HEK293T (cell line): ENCODE measurements around the gene JAML.

Experiments
- ARNT ChIP-seq: fragments of 450-650 bp; IDR thresholded peaks from 2 replicates; pipeline ENCODE4 v1.6.1; 2017; ENCODE audit warnings: mild to moderate bottlenecking
- BHLHE40 ChIP-seq: fragments of 450-650 bp; IDR thresholded peaks from 2 replicates; pipeline ENCODE4 v1.6.1; 2016; ENCODE audit warnings: mild to moderate bottlenecking, moderate library complexity, borderline replicate concordance
- ELF4 ChIP-seq: fragments of 450-650 bp; IDR thresholded peaks from 2 replicates; pipeline ENCODE4 v1.6.1; 2017; ENCODE audit warnings: antibody characterized with exemption
- FOXK2 ChIP-seq: fragments of 450-650 bp; IDR thresholded peaks from 2 replicates; pipeline ENCODE4 v1.6.1; 2016; ENCODE audit warnings: mild to moderate bottlenecking
- FOXM1 ChIP-seq: fragments of 450-650 bp; IDR thresholded peaks from 2 replicates; pipeline ENCODE4 v1.6.1; 2017; ENCODE audit warnings: mild to moderate bottlenecking, borderline replicate concordance
- LEF1 ChIP-seq: fragments of 450-650 bp; IDR thresholded peaks from 2 replicates; pipeline ENCODE4 v1.6.1; 2017; ENCODE audit warnings: mild to moderate bottlenecking, borderline replicate concordance
- SUZ12 ChIP-seq: fragments of 450-650 bp; IDR thresholded peaks from 2 replicates; pipeline ENCODE4 v1.6.1; 2016; ENCODE audit warnings: mild to moderate bottlenecking
- TARDBP ChIP-seq: fragments of 450-650 bp; IDR thresholded peaks from 2 replicates; pipeline ENCODE4 v1.6.1; 2016
- ZNF384 ChIP-seq: fragments of 450-650 bp; IDR thresholded peaks from 2 replicates; pipeline ENCODE4 v1.6.1; 2016
- TF ChIP-seq, protein P1 (sequence below): fragments of 450-650 bp; IDR thresholded peaks from 2 replicates; pipeline ENCODE4 v1.6.1; 2016

DNA sequence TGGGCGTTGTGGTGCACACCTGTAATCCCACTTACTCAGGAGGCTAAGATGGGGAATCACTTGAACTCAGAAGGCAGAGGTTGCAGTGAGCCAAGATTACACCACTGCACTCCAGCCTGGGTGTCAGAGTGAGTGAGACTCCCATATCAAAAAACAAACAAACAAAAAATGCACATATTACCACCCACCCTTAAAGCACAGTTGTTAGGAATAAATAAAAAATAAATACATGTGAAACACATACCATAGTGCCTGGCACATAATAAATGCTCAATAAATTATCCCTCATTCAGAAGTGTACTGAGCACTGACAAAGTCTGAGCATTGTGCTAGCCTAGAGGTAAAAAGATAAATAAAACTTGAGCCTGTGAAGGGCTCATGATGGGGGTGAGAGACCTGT, 9.0 kb upstream of the JAML start:
- TF ChIP-seq ELF4 (no peak), SUZ12 (no peak), FOXK2 (no peak), TARDBP (no peak), LEF1 (no peak), ZNF384 (no peak), FOXM1 (no peak), ARNT (no peak), BHLHE40 (no peak)
- TF ChIP-seq, protein P1, sequence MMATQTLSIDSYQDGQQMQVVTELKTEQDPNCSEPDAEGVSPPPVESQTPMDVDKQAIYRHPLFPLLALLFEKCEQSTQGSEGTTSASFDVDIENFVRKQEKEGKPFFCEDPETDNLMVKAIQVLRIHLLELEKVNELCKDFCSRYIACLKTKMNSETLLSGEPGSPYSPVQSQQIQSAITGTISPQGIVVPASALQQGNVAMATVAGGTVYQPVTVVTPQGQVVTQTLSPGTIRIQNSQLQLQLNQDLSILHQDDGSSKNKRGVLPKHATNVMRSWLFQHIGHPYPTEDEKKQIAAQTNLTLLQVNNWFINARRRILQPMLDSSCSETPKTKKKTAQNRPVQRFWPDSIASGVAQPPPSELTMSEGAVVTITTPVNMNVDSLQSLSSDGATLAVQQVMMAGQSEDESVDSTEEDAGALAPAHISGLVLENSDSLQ, result no peak
